B cell (primary cell): Measurements from ENCODE around the gene EZH1. TPM values are rescaled to one million over a fixed set of nuclear protein-coding genes. Genes with fewer than 3 reads are reported as not detected.
A peak's percentile ranks its signal among the peaks of the same experiment; 100 is the strongest.
"Not testable (repeated sequence)": the region's sequence is repeated elsewhere in the genome, so short reads cannot be mapped to it uniquely, and the experiment has no call there.

Experiments used
- ATAC-seq: fragments of 200-7000 bp; cut with Tn5 transposase; one replicate; pipeline ENCODE4 v1.10.0; 2021; ENCODE audit warnings: low read depth, mild to moderate bottlenecking, moderate number of reproducible peaks, moderate library complexity
- CTCF ChIA-PET: fragments of 350-600 bp; sonication (Branson Sonifier 250); formaldehyde crosslinking; loops from one replicate; lab custom pipeline; 2021; ENCODE audit warnings: antibody characterized with exemption, inconsistent platforms; lab: Charles Lee
- POLR2A ChIA-PET: fragments of 350-600 bp; sonication (Branson Sonifier 250); formaldehyde crosslinking; loops from one replicate; lab custom pipeline; 2021; ENCODE audit warnings: antibody characterized with exemption; lab: Charles Lee
- DNase-seq: peaks from one replicate; pipeline ENCODE4 v3.0.0; 2013
- H2AFZ ChIP-seq: 2 replicates; pipeline ENCODE4 v1.6.1; 2012; ENCODE audit warnings: mild to moderate bottlenecking, low read depth, low read length; ENCODE audit not compliant: insufficient read depth, poor library complexity, severe bottlenecking
- H3K27ac ChIP-seq, 2 donors: 1 replicate in 1 of 2; 2 replicates in 1 of 2; pipeline ENCODE4 v1.5.1; 2012 to 2013; ENCODE audit warnings: low read length in 2 of 2, mild to moderate bottlenecking in 2 of 2, moderate library complexity in 1 of 2
- H3K27me3 ChIP-seq, 4 experiments: fragments of 200-600 bp in 1 of 4; sonication (generic) in 1 of 4; replicated peaks in 1 of 4; 1 replicate in 2 of 4; 2 replicates in 2 of 4; pipeline versions ENCODE4 v1.6.1 to v1.7.0; 2013 to 2016; ENCODE audit warnings: low read length in 3 of 4, mild to moderate bottlenecking in 2 of 4, mixed read lengths in 1 of 4, moderate library complexity in 1 of 4; ENCODE audit not compliant: insufficient read depth in 4 of 4, control insufficient read depth in 3 of 4; ENCODE audit errors: control extremely low read depth in 1 of 4
- H3K36me3 ChIP-seq, 2 experiments: replicated peaks in 1 of 2; 1 replicate in 1 of 2; 2 replicates in 1 of 2; pipeline versions ENCODE4 v1.6.1 to v1.7.1; 2013; ENCODE audit warnings: low read length in 1 of 2; ENCODE audit not compliant: insufficient read depth in 2 of 2, control insufficient read depth in 1 of 2; ENCODE audit errors: control extremely low read depth in 1 of 2, extremely low read depth in 1 of 2
- H3K4me1 ChIP-seq, 2 donors: fragments of 200-600 bp in 1 of 2; sonication (generic) in 1 of 2; 1 replicate in 1 of 2; 2 replicates in 1 of 2; pipeline versions ENCODE4 v1.5.1 to v1.6.1; 2013 to 2017; ENCODE audit warnings: low read length in 2 of 2; ENCODE audit not compliant: control insufficient read depth in 2 of 2, insufficient read depth in 2 of 2
- H3K4me2 ChIP-seq: replicated peaks from 2 replicates; pipeline ENCODE3; 2012; ENCODE audit warnings: mild to moderate bottlenecking, low read depth, low read length; ENCODE audit not compliant: poor library complexity, severe bottlenecking
- H3K4me3 ChIP-seq, 5 experiments: fragments of 200-600 bp in 1 of 5; sonication (generic) in 1 of 5; 1 replicate in 3 of 5; 2 replicates in 2 of 5; pipeline versions ENCODE4 v1.5.1 to v1.7.0; 2011 to 2016; ENCODE audit warnings: low read length in 4 of 5, mild to moderate bottlenecking in 4 of 5, low read depth in 2 of 5, control low read depth in 1 of 5, moderate library complexity in 1 of 5; ENCODE audit not compliant: insufficient read depth in 1 of 5; ENCODE audit errors: control extremely low read depth in 1 of 5, extremely low read depth in 1 of 5
- H3K79me2 ChIP-seq: fragments of 200-600 bp; sonication (generic); one replicate; pipeline ENCODE4 v1.6.0; 2016; ENCODE audit warnings: low read length; ENCODE audit not compliant: control insufficient read depth, insufficient read depth
- H3K9ac ChIP-seq: fragments of 200-600 bp; sonication (generic); 2 replicates; pipeline ENCODE4 v1.6.1; 2017; ENCODE audit warnings: mild to moderate bottlenecking, low read length, moderate library complexity
- H3K9me3 ChIP-seq, 3 donors: one replicate each; pipeline versions ENCODE4 v1.6.1 to v1.7.1; 2013; ENCODE audit warnings: low read length in 2 of 3; ENCODE audit not compliant: control insufficient read depth in 2 of 3, insufficient read depth in 1 of 3; ENCODE audit errors: control extremely low read depth in 1 of 3
- H4K20me1 ChIP-seq: 2 replicates; pipeline ENCODE4 v1.6.0; 2012; ENCODE audit warnings: mild to moderate bottlenecking, low read length; ENCODE audit not compliant: insufficient read depth, control insufficient read depth, poor library complexity, severe bottlenecking
- H3K27ac Mint-ChIP-seq: one replicate; pipeline ENCODE4 v1.8.0; 2021; ENCODE audit warnings: mixed read lengths
- H3K27me3 Mint-ChIP-seq: one replicate; pipeline ENCODE4 v1.8.0; 2021; ENCODE audit warnings: mixed read lengths
- H3K4me1 Mint-ChIP-seq: one replicate; pipeline ENCODE4 v1.8.0; 2021; ENCODE audit warnings: mixed read lengths
- H3K4me3 Mint-ChIP-seq: one replicate; pipeline ENCODE4 v1.8.0; 2021; ENCODE audit warnings: mixed read lengths
- H3K9me3 Mint-ChIP-seq: one replicate; pipeline ENCODE4 v1.8.0; 2022; ENCODE audit warnings: mixed read lengths; ENCODE audit not compliant: insufficient read depth
- CTCF ChIP-seq: fragments of 200-600 bp; IDR thresholded peaks from one replicate; pipeline ENCODE4 v1.8.0; 2022; ENCODE audit warnings: antibody characterized with exemption, mild to moderate bottlenecking
- EZH2 ChIP-seq: IDR thresholded peaks from 2 replicates; pipeline ENCODE4 v1.6.1; 2012; ENCODE audit warnings: borderline replicate concordance, low read depth, mild to moderate bottlenecking, moderate library complexity, low read length; ENCODE audit not compliant: insufficient read depth, poor library complexity, severe bottlenecking
- WGBS: methylation state at CpG from one replicate; pipeline ENCODE4 v1.1.5; 2013; ENCODE audit warnings: missing lambda C conversion rate; ENCODE audit not compliant: insufficient coverage; 5-methylcytosine and 5-hydroxymethylcytosine counted together
- intact Hi-C: fragments of 100-400 bp; cut with micrococcal nuclease; formaldehyde crosslinking; loops from one replicate; pipeline ENCODE4 v1.10.0; 2022
- polyA plus RNA-seq: library from polyadenylated mRNA; depleted of rRNA; stranded (reverse); fragments of >200 nt; gene quantifications from 2 replicates; pipeline ENCODE4 v1.2.3, GENCODE V29; 2012
- total RNA-seq, 2 donors: library from RNA; stranded (reverse); fragments of 120-200 nt in 1 of 2; gene quantifications; 1 replicate in 1 of 2; 2 replicates in 1 of 2; pipeline versions ENCODE4 v1.2.3 to v1.2.4, GENCODE V29; 2013 to 2022

The EZH1 gene
- total and polyA plus RNA-seq, 2 donors (not counting 1 experiment from before 2014, with no cell fraction given), result 115 to 169 TPM

- Mint-ChIP-seq H3K4me3 (no peak overlapping the region), H3K27me3 (peaks cover 4% of the 10 kb centered on the region), H3K9me3 (no peaks in the 10 kb centered on the region), H3K27ac (peak overlapping the region; percentile 32), H3K4me1 (peaks cover 20% of the 10 kb centered on the region)
- no peaks in the 10 kb centered on the region for H4K20me1 ChIP-seq
- H3K9ac ChIP-seq, result no peak overlapping the region
- TF ChIP-seq EZH2 (no peak), CTCF (no peak)
- peaks cover 0 to 26% (median 6%) of the 10 kb centered on the region in 4 experiments for H3K27me3 ChIP-seq
- peaks cover 13 to 20% of the 10 kb centered on the region in 2 donors for H3K4me1 ChIP-seq
- ChIA-PET CTCF (interaction anchor here (1.7 kb wide), 1 partner anchor 59 kb away, joined by 4 read pairs; no protein-coding TSS in a partner anchor), POLR2A (interaction anchor here (0.9 kb wide), 1 partner anchor 16 kb away, joined by 6 read pairs; no protein-coding TSS in a partner anchor)
- 50% methylated on average over 1 of the region's 7 CpGs for WGBS
- peaks cover 0 to 5% (median 0%) of the 10 kb centered on the region in 3 donors for H3K9me3 ChIP-seq
- no peaks in the 10 kb centered on the region for H3K79me2 ChIP-seq
- H3K4me3 ChIP-seq, result no peak overlapping the region
- no peak overlapping the region for H3K4me2 ChIP-seq
- DNase-seq (no peak), ATAC-seq (no peak)
- no peak overlapping the region for H3K27ac ChIP-seq
- H3K36me3 ChIP-seq, result peaks cover 0 to 4% of the 10 kb centered on the region in 2 experiments
- intact Hi-C loops, result no loop called here
- H2AFZ ChIP-seq, result no peak overlapping the region
These were observed 77.5 kb downstream of the EZH1 start for GRCh38 chr17:42667088-42667951.

DNA sequence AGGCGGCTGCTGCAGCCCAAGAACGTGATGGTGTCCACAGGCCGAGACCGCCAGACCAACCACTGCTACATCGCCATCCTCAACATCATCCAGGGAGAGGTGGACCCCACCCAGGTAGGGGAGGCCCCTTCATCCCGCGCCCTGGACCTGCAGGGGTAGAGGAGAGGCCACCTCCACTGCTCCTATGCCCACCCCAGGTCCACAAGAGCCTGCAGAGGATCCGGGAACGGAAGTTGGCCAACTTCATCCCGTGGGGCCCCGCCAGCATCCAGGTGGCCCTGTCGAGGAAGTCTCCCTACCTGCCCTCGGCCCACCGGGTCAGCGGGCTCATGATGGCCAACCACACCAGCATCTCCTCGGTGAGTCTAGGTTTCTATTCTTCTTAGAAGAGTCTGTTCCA lies 78.7 kb downstream of the EZH1 start:
- H3K9me3 Mint-ChIP-seq, H3K9me3 ChIP-seq, ATAC-seq, intact Hi-C loops, DNase-seq, H3K27ac ChIP-seq, CTCF ChIA-PET, H2AFZ ChIP-seq, H3K4me2 ChIP-seq, H3K36me3 ChIP-seq, H3K9ac ChIP-seq, H3K27ac Mint-ChIP-seq, H4K20me1 ChIP-seq, H3K4me3 Mint-ChIP-seq, H3K27me3 Mint-ChIP-seq, H3K79me2 ChIP-seq, H3K4me3 ChIP-seq, POLR2A ChIA-PET: not testable (repeated sequence)
- WGBS, result 91% methylated on average over 9 of the region's 16 CpGs
- H3K4me1 Mint-ChIP-seq, result peaks cover 12% of the 10 kb centered on the region
- H3K27me3 ChIP-seq, result peaks cover 0 to 14% (median 2%) of the 10 kb centered on the region in 4 experiments
- peaks cover 6 to 14% of the 10 kb centered on the region in 2 donors for H3K4me1 ChIP-seq
